ENCODE measurements around the gene ZSCAN23. TPM values are rescaled to one million over a fixed set of nuclear protein-coding genes. Genes with fewer than 3 reads are reported as not detected.

Gene ZSCAN23
- total RNA-seq, 1 donor from 2014 or later: 18.2 TPM

DNA sequence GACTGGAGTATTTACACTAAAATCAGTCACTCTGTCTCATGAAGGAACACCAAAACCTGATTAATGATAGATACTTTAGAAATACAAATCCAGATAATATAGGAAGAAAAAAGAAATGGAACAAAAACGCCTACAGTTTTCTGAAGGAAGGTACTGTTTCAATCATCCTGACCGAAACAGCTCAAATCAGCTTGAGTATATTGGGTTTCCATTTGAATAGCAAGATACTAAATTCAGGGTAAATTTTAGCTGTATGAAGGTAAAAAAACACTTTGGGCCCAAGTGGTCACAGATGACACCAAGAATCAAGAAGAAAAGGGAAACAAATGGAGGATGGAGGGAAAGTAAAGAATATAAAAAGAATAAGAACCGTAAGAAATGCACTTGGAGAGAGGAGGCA, 6.9 kb downstream of the ZSCAN23 start:
- Mint-ChIP-seq H3K27me3 (ENCODE audit: unreplicated experiment) (no peaks in the 10 kb centered on the region), H3K4me1 (ENCODE audit: low read depth, unreplicated experiment) (no peaks in the 10 kb centered on the region), H3K36me3 (ENCODE audit: unreplicated experiment) (peaks cover 4% of the 10 kb centered on the region), H3K4me3 (ENCODE audit: unreplicated experiment) (no peak overlapping the region), H3K9me3 (ENCODE audit: unreplicated experiment) (no peaks in the 10 kb centered on the region), H3K27ac (ENCODE audit: unreplicated experiment) (no peak overlapping the region)
- no peak for DNase-seq
- TF ChIP-seq, protein P1, sequence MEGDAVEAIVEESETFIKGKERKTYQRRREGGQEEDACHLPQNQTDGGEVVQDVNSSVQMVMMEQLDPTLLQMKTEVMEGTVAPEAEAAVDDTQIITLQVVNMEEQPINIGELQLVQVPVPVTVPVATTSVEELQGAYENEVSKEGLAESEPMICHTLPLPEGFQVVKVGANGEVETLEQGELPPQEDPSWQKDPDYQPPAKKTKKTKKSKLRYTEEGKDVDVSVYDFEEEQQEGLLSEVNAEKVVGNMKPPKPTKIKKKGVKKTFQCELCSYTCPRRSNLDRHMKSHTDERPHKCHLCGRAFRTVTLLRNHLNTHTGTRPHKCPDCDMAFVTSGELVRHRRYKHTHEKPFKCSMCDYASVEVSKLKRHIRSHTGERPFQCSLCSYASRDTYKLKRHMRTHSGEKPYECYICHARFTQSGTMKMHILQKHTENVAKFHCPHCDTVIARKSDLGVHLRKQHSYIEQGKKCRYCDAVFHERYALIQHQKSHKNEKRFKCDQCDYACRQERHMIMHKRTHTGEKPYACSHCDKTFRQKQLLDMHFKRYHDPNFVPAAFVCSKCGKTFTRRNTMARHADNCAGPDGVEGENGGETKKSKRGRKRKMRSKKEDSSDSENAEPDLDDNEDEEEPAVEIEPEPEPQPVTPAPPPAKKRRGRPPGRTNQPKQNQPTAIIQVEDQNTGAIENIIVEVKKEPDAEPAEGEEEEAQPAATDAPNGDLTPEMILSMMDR (IDR thresholded peaks at IDR 0.05; ENCODE audit: partially characterized antibody, unreplicated experiment): no peak

DNA sequence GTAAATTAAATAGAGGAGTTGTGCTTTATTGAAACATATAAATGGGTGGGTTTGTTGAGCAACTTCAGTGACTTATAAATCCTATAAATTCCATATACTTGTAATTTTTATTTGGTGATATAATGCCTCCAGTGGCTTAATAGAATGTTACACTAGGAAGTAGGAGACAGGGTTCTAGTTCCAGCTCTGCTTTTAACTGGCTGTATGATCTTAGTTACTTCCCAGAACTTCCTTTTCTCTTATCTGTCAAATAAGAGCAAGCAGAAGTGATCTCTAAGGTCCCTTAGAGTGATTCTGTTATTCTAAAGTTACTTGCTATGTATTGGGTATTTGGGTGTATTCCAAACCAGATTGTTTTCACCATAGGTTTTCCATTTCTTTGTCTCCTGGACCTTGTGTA, 10.2 kb downstream of the ZSCAN23 start:
- H3K27me3 Mint-ChIP-seq (ENCODE audit: unreplicated experiment): no peaks in the 10 kb centered on the region
- TF ChIP-seq, protein P1 (IDR thresholded peaks at IDR 0.05; ENCODE audit: partially characterized antibody, unreplicated experiment): no peak
- no peak overlapping the region for H3K4me3 Mint-ChIP-seq (ENCODE audit: unreplicated experiment)
- no peaks in the 10 kb centered on the region for H3K4me1 Mint-ChIP-seq (ENCODE audit: low read depth, unreplicated experiment)
- no peak overlapping the region for H3K27ac Mint-ChIP-seq (ENCODE audit: unreplicated experiment)
- H3K36me3 Mint-ChIP-seq (ENCODE audit: unreplicated experiment): peaks cover 4% of the 10 kb centered on the region
- DNase-seq: no peak
- no peaks in the 10 kb centered on the region for H3K9me3 Mint-ChIP-seq (ENCODE audit: unreplicated experiment)

DNA sequence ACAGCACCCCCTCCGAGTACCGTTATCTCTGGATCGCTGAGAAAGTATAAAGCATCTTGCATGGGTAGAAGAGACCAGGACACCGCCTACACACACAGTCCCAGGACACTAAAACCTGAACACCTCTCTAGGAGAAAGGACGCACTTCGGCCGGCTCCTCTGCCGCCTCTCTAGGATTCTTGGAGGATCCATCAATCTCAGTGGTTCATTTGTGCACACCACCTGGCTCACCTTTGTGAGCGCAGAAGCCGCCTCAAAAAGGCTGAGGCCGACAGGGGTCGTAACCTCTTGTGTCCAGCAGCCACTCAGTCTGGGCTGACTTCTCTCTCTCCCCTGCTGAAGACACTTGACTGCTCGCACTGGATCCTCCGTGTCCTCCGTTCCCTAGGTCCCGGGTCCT, 13.5 kb downstream of the ZSCAN23 start:
- Mint-ChIP-seq H3K36me3 (ENCODE audit: unreplicated experiment) (peaks cover 15% of the 10 kb centered on the region), H3K4me3 (ENCODE audit: unreplicated experiment) (no peak overlapping the region), H3K27me3 (ENCODE audit: unreplicated experiment) (no peaks in the 10 kb centered on the region), H3K27ac (ENCODE audit: unreplicated experiment) (no peak overlapping the region), H3K9me3 (ENCODE audit: unreplicated experiment) (peaks cover 3% of the 10 kb centered on the region), H3K4me1 (ENCODE audit: low read depth, unreplicated experiment) (no peaks in the 10 kb centered on the region)
- no peak for DNase-seq
- TF ChIP-seq, protein P1 (IDR thresholded peaks at IDR 0.05; ENCODE audit: partially characterized antibody, unreplicated experiment): no peak

DNA sequence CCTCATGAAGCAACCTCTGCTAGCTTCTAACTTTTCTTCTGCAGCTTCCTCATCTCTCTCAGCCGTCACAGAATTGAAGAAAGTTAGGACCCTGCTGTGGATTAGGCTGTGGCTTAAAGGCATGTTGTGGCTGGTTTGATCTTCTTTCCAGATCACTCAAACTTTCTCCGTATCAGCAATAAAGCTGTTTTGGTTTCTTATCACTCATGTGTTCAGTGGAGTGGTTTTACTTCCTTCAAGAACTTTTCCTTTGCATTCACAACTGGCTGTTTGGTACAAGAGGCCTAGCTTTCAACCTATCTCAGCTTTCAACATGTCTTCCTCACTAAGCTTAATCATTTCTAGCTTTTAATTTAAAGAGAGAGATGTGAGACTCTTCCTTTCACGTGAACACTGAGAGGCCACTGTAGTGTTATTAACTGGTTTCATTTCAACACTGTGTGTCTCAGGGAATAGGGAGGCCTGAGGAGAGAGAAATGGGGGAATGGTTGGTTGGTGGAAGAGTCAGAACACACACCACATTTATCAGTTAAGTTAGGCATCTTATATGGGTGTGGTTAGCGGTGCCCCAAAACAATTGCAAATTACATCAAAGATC, 17.2 kb downstream of the ZSCAN23 start:
- Mint-ChIP-seq H3K36me3 (ENCODE audit: unreplicated experiment) (peaks cover 29% of the 10 kb centered on the region), H3K4me1 (ENCODE audit: low read depth, unreplicated experiment) (no peaks in the 10 kb centered on the region), H3K9me3 (ENCODE audit: unreplicated experiment) (peaks cover 3% of the 10 kb centered on the region), H3K27me3 (ENCODE audit: unreplicated experiment) (no peaks in the 10 kb centered on the region), H3K4me3 (ENCODE audit: unreplicated experiment) (no peak overlapping the region), H3K27ac (ENCODE audit: unreplicated experiment) (no peak overlapping the region)
- TF ChIP-seq, protein P1 (IDR thresholded peaks at IDR 0.05; ENCODE audit: partially characterized antibody, unreplicated experiment): no peak
- no peak for DNase-seq

DNA sequence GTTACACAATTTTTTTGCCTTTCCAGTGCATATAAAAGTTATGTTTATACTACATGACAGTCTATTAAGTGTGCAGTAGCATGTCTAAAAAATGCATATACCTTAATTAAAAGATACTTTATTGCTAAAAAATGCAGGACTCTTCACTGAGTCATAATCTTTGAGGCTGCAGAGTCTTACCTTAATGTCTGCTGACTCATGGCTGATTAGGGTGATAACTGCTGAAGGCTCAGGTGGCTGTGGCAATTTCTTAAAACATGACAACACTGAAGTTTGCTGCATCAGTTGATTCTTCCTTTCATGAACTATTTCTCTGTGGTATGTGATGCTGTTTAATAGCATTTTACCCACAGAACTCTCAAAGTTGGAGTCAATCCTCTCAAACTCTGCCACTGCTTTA, 19.1 kb downstream of the ZSCAN23 start:
- Mint-ChIP-seq H3K9me3 (ENCODE audit: unreplicated experiment) (peaks cover 3% of the 10 kb centered on the region), H3K27me3 (ENCODE audit: unreplicated experiment) (no peaks in the 10 kb centered on the region), H3K27ac (ENCODE audit: unreplicated experiment) (no peak overlapping the region), H3K4me1 (ENCODE audit: low read depth, unreplicated experiment) (no peaks in the 10 kb centered on the region), H3K4me3 (ENCODE audit: unreplicated experiment) (no peak overlapping the region), H3K36me3 (ENCODE audit: unreplicated experiment) (peaks cover 33% of the 10 kb centered on the region)
- DNase-seq: no peak
- TF ChIP-seq, protein P1 (IDR thresholded peaks at IDR 0.05; ENCODE audit: partially characterized antibody, unreplicated experiment): no peak
